ENCODE data around the gene SMCO2. TPM values are rescaled to one million over a fixed set of nuclear protein-coding genes. Genes with fewer than 3 reads are reported as not detected.

SMCO2 gene
- total and polyA plus RNA-seq, 2 of the 4 experiments (the other 2 are of a cell fraction), result 0.19 TPM; not detected in 1

- Histone ChIP-seq H3K23ac (ENCODE audit: low read depth, low read length) (no peak overlapping the region), H3K18ac (ENCODE audit: low read depth, low read length) (no peak overlapping the region), H2BK20ac (ENCODE audit: low read depth, low read length) (no peak overlapping the region), H2BK5ac (ENCODE audit: low read depth, low read length, poor library complexity, severe bottlenecking) (no peak overlapping the region), H2BK120ac (ENCODE audit: low read depth, low read length) (no peak overlapping the region), H3K4ac (ENCODE audit: low read depth, low read length) (no peak overlapping the region), H3K27ac (ENCODE audit: insufficient read depth, low read length) (no peak overlapping the region), H3K27me3 (ENCODE audit: control insufficient read depth, insufficient read depth, low read length) (no peaks in the 10 kb centered on the region), H3K9me3 (ENCODE audit: control insufficient read depth, insufficient read depth, low read length) (no peaks in the 10 kb centered on the region), H3K4me2 (ENCODE audit: low read depth, low read length) (no peak overlapping the region), H3K56ac (ENCODE audit: extremely low read depth, insufficient read depth, low read length) (no peak overlapping the region), H3K4me1 (ENCODE audit: control insufficient read depth, insufficient read depth, low read length) (peaks cover 8% of the 10 kb centered on the region), H2AFZ (replicated peaks; ENCODE audit: low read length, poor library complexity) (no peak overlapping the region), H3K14ac (replicated peaks; ENCODE audit: low read depth, low read length) (no peak overlapping the region), H3K79me1 (ENCODE audit: low read depth in 1 of 2, low read length in 2 of 2) (peaks cover 0 to 9% of the 10 kb centered on the region in 2 experiments; a peak in 2 of 4 replicates), H4K8ac (ENCODE audit: low read depth in 2 of 2, low read length in 2 of 2) (no peak overlapping the region), H2AK5ac (ENCODE audit: low read depth, low read length) (no peak overlapping the region), H3K36me3 (ENCODE audit: control insufficient read depth, insufficient read depth, low read length) (no peaks in the 10 kb centered on the region), H4K91ac (ENCODE audit: insufficient read depth, low read depth, low read length) (no peak overlapping the region), H4K5ac (ENCODE audit: low read depth, low read length) (no peak overlapping the region), H2AK9ac (replicated peaks; ENCODE audit: low read depth, low read length, poor library complexity) (no peak overlapping the region), H2BK15ac (ENCODE audit: low read depth, low read length) (no peak overlapping the region), H3K9ac (ENCODE audit: low read depth, low read length) (no peak overlapping the region), H3K4me3 (ENCODE audit: insufficient read depth, low read depth, low read length) (no peak overlapping the region), H3K9me1 (ENCODE audit: insufficient read depth, low read length) (peaks cover 6% of the 10 kb centered on the region), H4K20me1 (ENCODE audit: insufficient read depth, low read length) (no peaks in the 10 kb centered on the region)
- intact Hi-C loops (cut with micrococcal nuclease) (no loop called here), dilution Hi-C loops (cut with HindIII; ENCODE audit: low sequenced_read_pairs, unreplicated experiment) (no loop called here), in situ Hi-C loops (cut with MboI; ENCODE audit: low sequenced_read_pairs) (loop anchor here (5.0 kb wide), 1 partner anchor 76 kb away; no protein-coding TSS in a partner anchor)
- ChIA-PET POLR2A (ENCODE audit: unreplicated experiment) (no interaction called here), CTCF (no interaction called here)
- BruUV-seq (replicated peaks), result no TSS peak
- ATAC-seq (ENCODE audit: low read depth), result no peak
- DNase-seq, result no peak
- WGBS, 2 experiments (ENCODE audit: extremely low coverage in 2 of 2, insufficient read length in 1 of 2), result 59% methylated on average over 3 of the region's 7 CpGs; no CpG with 5 or more reads in 1 of the 2 experiments
- TF ChIP-seq MAFK (IDR thresholded peaks at IDR 0.05; ENCODE audit: low read depth, low read length) (no peak), CEBPB (IDR thresholded peaks at IDR 0.05; ENCODE audit: low read depth, low read length) (no peak), MXI1 (IDR thresholded peaks at IDR 0.05; ENCODE audit: borderline replicate concordance, low read depth, low read length) (no peak), NFE2L2 (IDR thresholded peaks at IDR 0.05; ENCODE audit: low read depth, low read length) (no peak), ELK1 (IDR thresholded peaks at IDR 0.05; ENCODE audit: borderline replicate concordance, low read depth, low read length) (no peak), FOS (IDR thresholded peaks at IDR 0.05; ENCODE audit: low read depth, low read length) (no peak), CHD1 (IDR thresholded peaks at IDR 0.05; ENCODE audit: low read depth, low read length) (no peak), RCOR1 (IDR thresholded peaks at IDR 0.05; ENCODE audit: insufficient replicate concordance, low read length) (no peak), CTCF (conservative IDR thresholded peaks at IDR 0.05; ENCODE audit: low read depth, low read length) (no peak), USF2 (IDR thresholded peaks at IDR 0.05; ENCODE audit: low read depth, low read length) (no peak)
Measured at GRCh38 chr12:27517961-27518665, 71.6 kb downstream of the SMCO2 start.
